Right lobe of liver (tissue), 6 donors: Measurements from ENCODE around the gene PYGM. TPM values are rescaled to one million over a fixed set of nuclear protein-coding genes. Genes with fewer than 3 reads are reported as not detected.

Source experiments
- ATAC-seq, 4 donors: fragments of 200-7000 bp; cut with Tn5 transposase; one replicate each; pipeline ENCODE4 v1.9.1; 2020; ENCODE audit warnings: mild to moderate bottlenecking in 4 of 4, moderate library complexity in 4 of 4
- DNase-seq, 3 donors: peaks; one replicate each; pipeline ENCODE4 v3.0.0-alpha.2; 2020
- H3K27ac ChIP-seq, 3 donors: fragments of 200-600 bp; one replicate each; pipeline ENCODE4 v1.8.0; 2022
- H3K27me3 ChIP-seq, 2 donors: fragments of 200-600 bp; one replicate each; pipeline ENCODE4 v1.8.0; 2022
- H3K36me3 ChIP-seq, 4 donors: fragments of 200-600 bp; sonication (generic) in 1 of 4; one replicate each; pipeline versions ENCODE4 v1.5.1 to v1.8.0; 2017 to 2022; ENCODE audit warnings: control low read depth in 1 of 4
- H3K4me1 ChIP-seq, 4 donors: fragments of 200-600 bp; sonication (generic) in 1 of 4; one replicate each; pipeline versions ENCODE4 v1.5.1 to v1.8.0; 2017 to 2022; ENCODE audit warnings: control low read depth in 1 of 4
- H3K4me3 ChIP-seq, 3 donors: fragments of 200-600 bp; one replicate each; pipeline ENCODE4 v1.8.0; 2022
- H3K9me3 ChIP-seq, 4 donors: fragments of 200-600 bp; sonication (generic) in 1 of 4; one replicate each; pipeline versions ENCODE4 v1.5.1 to v1.8.0; 2017 to 2022; ENCODE audit warnings: control low read depth in 1 of 4
- CTCF ChIP-seq, 4 donors: fragments of 200-600 bp in 3 of 4; fragments of 450-650 bp in 1 of 4; IDR thresholded peaks; one replicate each; pipeline versions ENCODE4 v1.5.1 to v1.8.0; 2016 to 2022; ENCODE audit warnings: antibody characterized with exemption in 4 of 4, mild to moderate bottlenecking in 2 of 4
- POLR2A ChIP-seq: fragments of 450-650 bp; IDR thresholded peaks from one replicate; pipeline ENCODE4 v1.6.1; 2017; ENCODE audit warnings: antibody characterized with exemption, mild to moderate bottlenecking
- WGBS: methylation state at CpG from one replicate; pipeline ENCODE4 v1.1.6; 2018; ENCODE audit warnings: low coverage, low lambda C conversion rate; ENCODE audit not compliant: insufficient coverage; ENCODE audit errors: missing lambda C conversion rate; 5-methylcytosine and 5-hydroxymethylcytosine counted together
- intact Hi-C, 2 donors: fragments of 100-400 bp; cut with DNase I; formaldehyde crosslinking; loops; one replicate each; pipeline versions ENCODE4 v1.11.2 to v1.14.1; 2022
- total RNA-seq, 6 experiments: library from RNA; depleted of rRNA in 2 of 6; stranded (reverse); fragments of >200 nt in 2 of 6; fragmentation: NEBNext Ultra II Directional in 3 of 6; extraction: Animal tissue kit (Norgen Biotek cat#: 25700) in 3 of 6; gene quantifications; one replicate each; pipeline versions ENCODE4 v1.1.0 to v1.2.4, GENCODE V29; 2016 to 2023
- donor health status: DM: no; HTN: yes; CAD: no.
- donor health status: DM: no; HTN: no; CAD: no.
- donor health status: DM: no; HTN: no; CAD: no.
- donor health status: DM: no; HTN: yes; CAD: no.
- donor health status: DM: no; HTN: yes; CAD: no.

The PYGM gene
- total RNA-seq, 6 experiments from 2014 or later: 0.24 to 1.4 (median 0.47) TPM

DNA sequence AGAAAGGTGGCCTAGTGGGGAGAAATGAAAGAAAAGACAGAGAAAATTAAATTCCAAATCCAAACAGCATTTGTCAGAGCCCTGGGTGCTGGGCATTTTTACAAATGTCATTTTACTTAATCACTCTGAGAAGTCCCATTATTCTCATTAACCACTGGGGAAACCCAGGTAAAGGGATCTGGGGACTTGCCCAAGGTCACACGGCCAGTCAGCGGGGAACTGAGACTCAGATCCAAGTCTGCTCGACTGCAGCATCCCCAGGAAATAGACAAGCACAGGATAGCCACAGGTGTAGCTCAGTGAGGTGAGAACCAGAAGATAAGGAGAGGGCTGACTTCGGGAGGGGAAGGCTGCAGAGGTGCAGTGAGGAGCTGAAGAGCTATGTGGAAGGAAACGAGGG lies 44.7 kb downstream of the PYGM start:
- no peak for ATAC-seq
- DNase-seq: no peak
- WGBS: 28% methylated on average over 5 of the region's 5 CpGs
- no peak overlapping the region for H3K4me3 ChIP-seq
- intact Hi-C loops: no loop called here
- no peaks in the 10 kb centered on the region for H3K36me3 ChIP-seq
- no peaks in the 10 kb centered on the region for H3K9me3 ChIP-seq
- no peaks in the 10 kb centered on the region for H3K4me1 ChIP-seq
- H3K27ac ChIP-seq: no peak overlapping the region
- TF ChIP-seq POLR2A (no peak), CTCF (IDR thresholded peaks at IDR 0.05) (no peak)
- peaks cover 6 to 8% of the 10 kb centered on the region in 2 donors for H3K27me3 ChIP-seq

DNA sequence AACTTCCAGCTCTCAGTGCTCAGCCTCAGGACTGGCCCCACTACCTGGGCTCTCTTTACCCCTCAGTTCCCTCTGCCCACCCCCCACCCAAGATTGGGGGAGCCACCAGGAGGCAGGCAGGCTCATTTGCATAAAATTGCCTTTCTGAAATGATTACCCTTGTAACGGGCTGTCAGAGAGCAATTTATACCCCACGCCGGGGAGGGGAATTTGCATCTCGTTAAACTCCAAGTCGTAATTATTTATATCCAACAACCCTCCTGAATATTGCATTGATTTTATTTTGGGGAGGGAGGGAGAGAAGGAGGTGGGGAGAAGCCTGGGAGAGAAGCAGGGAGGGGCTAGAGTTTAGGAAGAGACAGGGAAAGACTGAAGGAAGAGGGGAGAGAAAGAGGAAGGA lies 45.1 kb downstream of the PYGM start:
- Histone ChIP-seq H3K27me3 (peaks cover 6 to 8% of the 10 kb centered on the region in 2 donors), H3K27ac (no peak overlapping the region), H3K36me3 (no peaks in the 10 kb centered on the region), H3K9me3 (no peaks in the 10 kb centered on the region), H3K4me3 (no peak overlapping the region), H3K4me1 (no peaks in the 10 kb centered on the region)
- no peak for ATAC-seq
- intact Hi-C loops: no loop called here
- no peak for DNase-seq
- WGBS: 45% methylated on average over 5 of the region's 5 CpGs
- TF ChIP-seq POLR2A: no peak
- TF ChIP-seq CTCF (IDR thresholded peaks at IDR 0.05): no peak

DNA sequence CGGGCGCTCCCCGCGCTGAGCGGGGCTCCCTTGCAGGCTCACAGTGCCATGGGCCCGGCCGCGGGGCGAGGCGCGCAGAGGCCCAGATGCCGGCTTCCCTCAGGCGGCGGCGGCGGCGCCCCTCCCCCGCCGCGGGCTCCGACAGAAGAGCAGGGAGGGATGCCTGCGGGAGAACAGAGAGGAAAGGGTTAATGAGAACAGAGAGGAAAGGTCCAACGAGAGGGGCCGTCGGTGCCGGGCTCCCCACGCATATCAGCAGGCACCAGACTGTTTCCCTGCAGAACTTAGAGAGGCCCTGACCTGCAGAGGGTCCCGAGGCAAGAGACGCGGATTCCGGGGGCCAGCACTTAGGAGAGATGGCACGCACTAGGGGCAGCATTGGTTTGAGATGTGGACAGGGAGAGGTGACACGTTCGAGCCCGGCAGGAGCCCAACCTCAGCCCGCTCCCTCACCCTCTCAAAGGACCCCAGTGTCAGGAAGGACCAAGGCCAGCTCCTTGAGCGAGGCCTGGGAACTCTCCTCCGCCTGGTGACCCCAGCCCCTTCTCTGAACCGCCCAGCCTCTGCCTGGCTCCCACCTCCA lies 45.9 kb downstream of the PYGM start:
- Histone ChIP-seq H3K36me3 (no peaks in the 10 kb centered on the region), H3K27me3 (peaks cover 6 to 8% of the 10 kb centered on the region in 2 donors), H3K4me3 (no peak overlapping the region), H3K9me3 (no peaks in the 10 kb centered on the region), H3K4me1 (no peaks in the 10 kb centered on the region), H3K27ac (no peak overlapping the region)
- intact Hi-C loops: no loop called here
- ATAC-seq: no peak
- WGBS: 8% methylated on average over 13 of the region's 39 CpGs
- no peak for DNase-seq
- TF ChIP-seq CTCF (IDR thresholded peaks at IDR 0.05) (no peak), POLR2A (no peak)

- Histone ChIP-seq H3K27me3 (peaks cover 6 to 8% of the 10 kb centered on the region in 2 donors), H3K4me3 (no peak overlapping the region), H3K27ac (no peak overlapping the region), H3K36me3 (no peaks in the 10 kb centered on the region), H3K9me3 (no peaks in the 10 kb centered on the region), H3K4me1 (no peaks in the 10 kb centered on the region)
- intact Hi-C loops: no loop called here
- DNase-seq: no peak
- peak; percentile 58 to 73 (median 64) for ATAC-seq
- 2% methylated on average over 31 of the region's 111 CpGs for WGBS
- TF ChIP-seq POLR2A: no peak
- no peak for TF ChIP-seq CTCF (IDR thresholded peaks at IDR 0.05)
Observed at GRCh38 chr11:64713016-64713707, 46.6 kb downstream of the PYGM start.
